ENCODE data around the gene ARID1A.

The ARID1A gene

DNA sequence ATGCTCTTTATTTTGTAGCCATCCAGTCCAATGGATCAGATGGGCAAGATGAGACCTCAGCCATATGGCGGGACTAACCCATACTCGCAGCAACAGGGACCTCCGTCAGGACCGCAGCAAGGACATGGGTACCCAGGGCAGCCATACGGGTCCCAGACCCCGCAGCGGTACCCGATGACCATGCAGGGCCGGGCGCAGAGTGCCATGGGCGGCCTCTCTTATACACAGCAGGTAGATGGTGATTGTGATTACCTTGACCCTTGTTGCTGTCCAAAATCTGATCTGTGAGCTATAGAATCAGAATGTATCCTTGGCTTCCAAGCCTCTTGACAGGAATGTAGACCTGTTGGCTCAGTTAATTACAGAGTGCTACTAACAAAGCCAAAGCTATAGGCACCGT lies 33.8 kb downstream of the ARID1A start:
- peaks cover 6 to 13% of the 10 kb centered on the region in 2 donors for H3K4me1 ChIP-seq (ENCODE audit: control insufficient read depth in 2 of 2, insufficient read depth in 1 of 2, low read depth in 1 of 2, low read length in 2 of 2)
- peaks cover 42 to 86% of the 10 kb centered on the region in 2 donors for H3K36me3 ChIP-seq (replicated peaks in 1 of 2; ENCODE audit: control insufficient read depth in 2 of 2, insufficient read depth in 2 of 2, low read length in 2 of 2)

DNA sequence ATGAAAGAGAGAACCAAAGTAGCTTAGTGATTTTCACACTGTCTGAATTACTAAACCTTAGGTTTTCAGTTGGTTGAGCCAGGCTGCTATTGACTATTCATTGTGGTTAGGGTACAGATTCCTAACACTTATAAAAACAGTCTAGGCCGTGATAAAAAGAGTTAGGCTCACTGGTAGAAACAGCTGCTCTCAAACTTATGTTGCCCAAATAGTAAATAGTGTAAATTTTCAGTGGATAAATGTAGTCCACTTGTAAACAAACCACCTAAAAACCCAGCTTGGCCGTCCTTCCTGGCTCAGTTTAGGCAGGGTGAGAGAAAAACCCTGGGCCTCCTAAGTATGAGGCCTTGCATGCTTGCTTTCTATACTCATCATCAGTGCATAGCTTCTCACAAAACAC lies 34.9 kb downstream of the ARID1A start:
- no peak overlapping the region for H2AK5ac ChIP-seq (ENCODE audit: low read depth, low read length)
- no peak overlapping the region for H3K18ac ChIP-seq (ENCODE audit: low read length)
- H3K14ac ChIP-seq (ENCODE audit: low read length) = no peak overlapping the region
- no peak overlapping the region for H3K4me3 ChIP-seq (ENCODE audit: low read length in 2 of 2)
- peaks cover 1 to 6% of the 10 kb centered on the region in 2 donors for H3K4me1 ChIP-seq (ENCODE audit: control insufficient read depth in 2 of 2, insufficient read depth in 1 of 2, low read depth in 1 of 2, low read length in 2 of 2)
- no peak overlapping the region for H4K91ac ChIP-seq (ENCODE audit: low read depth, low read length, poor library complexity)
- no CpG with 5 or more reads among the region's 2 CpGs for WGBS, 2 donors (ENCODE audit: extremely low coverage in 2 of 2, insufficient read length in 2 of 2, insufficient replicate concordance in 1 of 2)
- H3K9ac ChIP-seq (ENCODE audit: low read depth, low read length, poor library complexity) = no peak overlapping the region
- H2BK15ac ChIP-seq (ENCODE audit: low read length) = no peak overlapping the region
- H4K8ac ChIP-seq (ENCODE audit: low read depth, low read length) = no peak overlapping the region
- H3K4ac ChIP-seq (ENCODE audit: low read length) = no peak overlapping the region
- H2AFZ ChIP-seq (ENCODE audit: low read length) = no peak overlapping the region
- H3K9me3 ChIP-seq (replicated peaks in 1 of 2; ENCODE audit: control insufficient read depth in 2 of 2, insufficient read depth in 1 of 2, low read depth in 1 of 2, low read length in 2 of 2) = no peaks in the 10 kb centered on the region
- no peak overlapping the region for H3K23ac ChIP-seq (ENCODE audit: low read depth, low read length, poor library complexity)
- no peak overlapping the region for H3K27ac ChIP-seq (replicated peaks; ENCODE audit: low read length)
- H3K27me3 ChIP-seq (ENCODE audit: control insufficient read depth in 3 of 3, insufficient read depth in 3 of 3, low read depth in 1 of 3, low read length in 3 of 3) = no peaks in the 10 kb centered on the region
- H3K4me2 ChIP-seq (ENCODE audit: insufficient read depth, low read length, poor library complexity, severe bottlenecking) = no peak overlapping the region
- DNase-seq (ENCODE audit: low spot score) = no peak
- no peak overlapping the region for H2BK5ac ChIP-seq (ENCODE audit: low read length)
- peaks cover 48 to 93% of the 10 kb centered on the region in 2 donors for H3K36me3 ChIP-seq (replicated peaks in 1 of 2; ENCODE audit: control insufficient read depth in 2 of 2, insufficient read depth in 2 of 2, low read length in 2 of 2)
- H2BK12ac ChIP-seq (ENCODE audit: low read length) = no peak overlapping the region
- peaks cover 10% of the 10 kb centered on the region for H3K79me1 ChIP-seq (ENCODE audit: low read depth, low read length)
- H2BK120ac ChIP-seq (ENCODE audit: low read depth, low read length) = no peak overlapping the region

More for the DNA sequence above, 33.8 kb downstream of the ARID1A start:
- Histone ChIP-seq H3K9ac (ENCODE audit: low read depth, low read length, poor library complexity) (no peak overlapping the region), H4K91ac (ENCODE audit: low read depth, low read length, poor library complexity) (no peak overlapping the region), H3K27me3 (ENCODE audit: control insufficient read depth in 3 of 3, insufficient read depth in 3 of 3, low read depth in 1 of 3, low read length in 3 of 3) (no peaks in the 10 kb centered on the region), H2AK5ac (ENCODE audit: low read depth, low read length) (no peak overlapping the region), H2BK120ac (ENCODE audit: low read depth, low read length) (no peak overlapping the region), H3K4me3 (ENCODE audit: low read length in 2 of 2) (no peak overlapping the region), H3K4ac (ENCODE audit: low read length) (no peak overlapping the region), H4K8ac (ENCODE audit: low read depth, low read length) (no peak overlapping the region), H2BK5ac (ENCODE audit: low read length) (no peak overlapping the region), H2BK12ac (ENCODE audit: low read length) (no peak overlapping the region), H2AFZ (ENCODE audit: low read length) (no peak overlapping the region), H3K79me1 (ENCODE audit: low read depth, low read length) (peaks cover 9% of the 10 kb centered on the region), H3K9me3 (replicated peaks in 1 of 2; ENCODE audit: control insufficient read depth in 2 of 2, insufficient read depth in 1 of 2, low read depth in 1 of 2, low read length in 2 of 2) (no peaks in the 10 kb centered on the region), H3K27ac (replicated peaks; ENCODE audit: low read length) (no peak overlapping the region), H3K14ac (ENCODE audit: low read length) (no peak overlapping the region), H3K18ac (ENCODE audit: low read length) (no peak overlapping the region), H3K23ac (ENCODE audit: low read depth, low read length, poor library complexity) (no peak overlapping the region), H3K4me2 (ENCODE audit: insufficient read depth, low read length, poor library complexity, severe bottlenecking) (no peak overlapping the region), H2BK15ac (ENCODE audit: low read length) (no peak overlapping the region)
- DNase-seq (ENCODE audit: low spot score) = no peak
- no CpG with 5 or more reads among the region's 12 CpGs for WGBS, 2 donors (ENCODE audit: extremely low coverage in 2 of 2, insufficient read length in 2 of 2, insufficient replicate concordance in 1 of 2)

DNA sequence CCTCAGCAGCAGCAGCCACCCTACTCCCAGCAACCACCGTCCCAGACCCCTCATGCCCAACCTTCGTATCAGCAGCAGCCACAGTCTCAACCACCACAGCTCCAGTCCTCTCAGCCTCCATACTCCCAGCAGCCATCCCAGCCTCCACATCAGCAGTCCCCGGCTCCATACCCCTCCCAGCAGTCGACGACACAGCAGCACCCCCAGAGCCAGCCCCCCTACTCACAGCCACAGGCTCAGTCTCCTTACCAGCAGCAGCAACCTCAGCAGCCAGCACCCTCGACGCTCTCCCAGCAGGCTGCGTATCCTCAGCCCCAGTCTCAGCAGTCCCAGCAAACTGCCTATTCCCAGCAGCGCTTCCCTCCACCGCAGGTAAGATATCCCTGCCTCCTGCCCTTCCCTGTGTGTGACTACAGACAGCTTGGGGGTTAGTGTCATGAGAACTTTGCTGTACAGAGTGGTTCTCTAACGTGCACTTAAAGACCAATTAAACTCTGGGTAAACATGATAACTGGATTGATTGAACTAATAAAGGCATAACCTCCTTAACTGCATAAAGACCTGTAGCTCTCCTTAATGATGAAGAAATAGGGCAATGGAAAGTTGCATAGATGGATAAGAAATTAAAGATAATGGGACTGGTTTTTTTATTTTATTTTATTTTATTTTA lies 35.6 kb downstream of the ARID1A start:
- no peak overlapping the region for H3K4me3 ChIP-seq (ENCODE audit: low read length in 2 of 2)
- peaks cover 10% of the 10 kb centered on the region for H3K79me1 ChIP-seq (ENCODE audit: low read depth, low read length)
- no peak overlapping the region for H3K27ac ChIP-seq (replicated peaks; ENCODE audit: low read length)
- H2AK5ac ChIP-seq (ENCODE audit: low read depth, low read length) = no peak overlapping the region
- no peak overlapping the region for H3K4me2 ChIP-seq (ENCODE audit: insufficient read depth, low read length, poor library complexity, severe bottlenecking)
- no peaks in the 10 kb centered on the region for H3K27me3 ChIP-seq (ENCODE audit: control insufficient read depth in 3 of 3, insufficient read depth in 3 of 3, low read depth in 1 of 3, low read length in 3 of 3)
- no peak overlapping the region for H2BK120ac ChIP-seq (ENCODE audit: low read depth, low read length)
- no peak overlapping the region for H2AFZ ChIP-seq (ENCODE audit: low read length)
- peaks cover 49 to 96% of the 10 kb centered on the region in 2 donors for H3K36me3 ChIP-seq (replicated peaks in 1 of 2; ENCODE audit: control insufficient read depth in 2 of 2, insufficient read depth in 2 of 2, low read length in 2 of 2)
- WGBS, 2 donors (ENCODE audit: extremely low coverage in 2 of 2, insufficient read length in 2 of 2, insufficient replicate concordance in 1 of 2) = no CpG with 5 or more reads among the region's 11 CpGs
- H3K18ac ChIP-seq (ENCODE audit: low read length) = peak overlapping the region; percentile 13
- no peak overlapping the region for H2BK15ac ChIP-seq (ENCODE audit: low read length)
- no peak overlapping the region for H3K23ac ChIP-seq (ENCODE audit: low read depth, low read length, poor library complexity)
- H4K8ac ChIP-seq (ENCODE audit: low read depth, low read length) = no peak overlapping the region
- no peak for DNase-seq (ENCODE audit: low spot score)
- H2BK5ac ChIP-seq (ENCODE audit: low read length) = no peak overlapping the region
- H3K9me3 ChIP-seq (replicated peaks in 1 of 2; ENCODE audit: control insufficient read depth in 2 of 2, insufficient read depth in 1 of 2, low read depth in 1 of 2, low read length in 2 of 2) = no peaks in the 10 kb centered on the region
- no peak overlapping the region for H3K9ac ChIP-seq (ENCODE audit: low read depth, low read length, poor library complexity)
- no peak overlapping the region for H3K4ac ChIP-seq (ENCODE audit: low read length)
- H2BK12ac ChIP-seq (ENCODE audit: low read length) = peak overlapping the region; percentile 32
- no peak overlapping the region for H3K14ac ChIP-seq (ENCODE audit: low read length)
- H4K91ac ChIP-seq (ENCODE audit: low read depth, low read length, poor library complexity) = no peak overlapping the region
- H3K4me1 ChIP-seq (ENCODE audit: control insufficient read depth in 2 of 2, insufficient read depth in 1 of 2, low read depth in 1 of 2, low read length in 2 of 2) = peaks cover 1 to 4% of the 10 kb centered on the region in 2 donors

DNA sequence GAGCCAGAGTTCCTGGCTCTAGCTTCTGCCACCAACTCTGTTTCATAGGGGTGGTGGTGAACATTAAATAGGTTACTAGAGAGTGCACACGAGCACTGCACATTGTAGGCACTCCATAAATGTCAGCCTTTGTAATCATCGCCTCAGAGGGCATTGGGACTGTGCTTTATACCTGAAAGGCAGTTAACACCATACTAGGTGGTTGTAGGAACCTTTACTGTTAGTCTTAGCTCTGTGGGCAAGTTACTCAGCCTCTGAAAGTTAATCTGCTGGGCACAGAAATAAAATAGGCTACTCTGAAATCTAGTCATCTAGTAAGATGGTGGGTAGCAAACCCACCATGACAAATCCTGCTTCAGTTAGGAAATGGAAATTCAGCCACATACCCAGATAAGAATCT lies 37.6 kb downstream of the ARID1A start:
- Histone ChIP-seq H3K23ac (ENCODE audit: low read depth, low read length, poor library complexity) (no peak overlapping the region), H3K18ac (ENCODE audit: low read length) (no peak overlapping the region), H3K36me3 (replicated peaks in 1 of 2; ENCODE audit: control insufficient read depth in 2 of 2, insufficient read depth in 2 of 2, low read length in 2 of 2) (peaks cover 54 to 95% of the 10 kb centered on the region in 2 donors), H2AFZ (ENCODE audit: low read length) (no peak overlapping the region), H3K9ac (ENCODE audit: low read depth, low read length, poor library complexity) (no peak overlapping the region), H3K4me2 (ENCODE audit: insufficient read depth, low read length, poor library complexity, severe bottlenecking) (no peak overlapping the region), H3K4me3 (ENCODE audit: low read length in 2 of 2) (no peak overlapping the region), H2BK5ac (ENCODE audit: low read length) (no peak overlapping the region), H2BK15ac (ENCODE audit: low read length) (no peak overlapping the region), H3K27me3 (ENCODE audit: control insufficient read depth in 3 of 3, insufficient read depth in 3 of 3, low read depth in 1 of 3, low read length in 3 of 3) (no peaks in the 10 kb centered on the region), H3K27ac (replicated peaks; ENCODE audit: low read length) (no peak overlapping the region), H3K14ac (ENCODE audit: low read length) (no peak overlapping the region), H2AK5ac (ENCODE audit: low read depth, low read length) (no peak overlapping the region), H3K79me1 (ENCODE audit: low read depth, low read length) (peaks cover 10% of the 10 kb centered on the region), H3K9me3 (replicated peaks in 1 of 2; ENCODE audit: control insufficient read depth in 2 of 2, insufficient read depth in 1 of 2, low read depth in 1 of 2, low read length in 2 of 2) (no peaks in the 10 kb centered on the region), H2BK120ac (ENCODE audit: low read depth, low read length) (no peak overlapping the region), H2BK12ac (ENCODE audit: low read length) (no peak overlapping the region), H4K91ac (ENCODE audit: low read depth, low read length, poor library complexity) (no peak overlapping the region), H3K4ac (ENCODE audit: low read length) (no peak overlapping the region), H4K8ac (ENCODE audit: low read depth, low read length) (no peak overlapping the region), H3K4me1 (ENCODE audit: control insufficient read depth in 2 of 2, insufficient read depth in 1 of 2, low read depth in 1 of 2, low read length in 2 of 2) (no peaks in the 10 kb centered on the region)
- WGBS, 2 donors (ENCODE audit: extremely low coverage in 2 of 2, insufficient read length in 2 of 2, insufficient replicate concordance in 1 of 2) = no CpG with 5 or more reads among the region's 2 CpGs
- no peak for DNase-seq (ENCODE audit: low spot score)
